NOMO-1 (cell line): ENCODE results near the gene GFRA3.
"Not testable (repeated sequence)": the region's sequence is repeated elsewhere in the genome, so short reads cannot be mapped to it uniquely, and the experiment has no call there.

Experiments used
- DNase-seq, 2 experiments: peaks; one replicate each; lab custom pipeline; 2025; ENCODE audit not compliant: unreplicated experiment in 2 of 2; lab: John Stamatoyannopoulos, UW

GFRA3 gene, protein sequence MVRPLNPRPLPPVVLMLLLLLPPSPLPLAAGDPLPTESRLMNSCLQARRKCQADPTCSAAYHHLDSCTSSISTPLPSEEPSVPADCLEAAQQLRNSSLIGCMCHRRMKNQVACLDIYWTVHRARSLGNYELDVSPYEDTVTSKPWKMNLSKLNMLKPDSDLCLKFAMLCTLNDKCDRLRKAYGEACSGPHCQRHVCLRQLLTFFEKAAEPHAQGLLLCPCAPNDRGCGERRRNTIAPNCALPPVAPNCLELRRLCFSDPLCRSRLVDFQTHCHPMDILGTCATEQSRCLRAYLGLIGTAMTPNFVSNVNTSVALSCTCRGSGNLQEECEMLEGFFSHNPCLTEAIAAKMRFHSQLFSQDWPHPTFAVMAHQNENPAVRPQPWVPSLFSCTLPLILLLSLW

DNA sequence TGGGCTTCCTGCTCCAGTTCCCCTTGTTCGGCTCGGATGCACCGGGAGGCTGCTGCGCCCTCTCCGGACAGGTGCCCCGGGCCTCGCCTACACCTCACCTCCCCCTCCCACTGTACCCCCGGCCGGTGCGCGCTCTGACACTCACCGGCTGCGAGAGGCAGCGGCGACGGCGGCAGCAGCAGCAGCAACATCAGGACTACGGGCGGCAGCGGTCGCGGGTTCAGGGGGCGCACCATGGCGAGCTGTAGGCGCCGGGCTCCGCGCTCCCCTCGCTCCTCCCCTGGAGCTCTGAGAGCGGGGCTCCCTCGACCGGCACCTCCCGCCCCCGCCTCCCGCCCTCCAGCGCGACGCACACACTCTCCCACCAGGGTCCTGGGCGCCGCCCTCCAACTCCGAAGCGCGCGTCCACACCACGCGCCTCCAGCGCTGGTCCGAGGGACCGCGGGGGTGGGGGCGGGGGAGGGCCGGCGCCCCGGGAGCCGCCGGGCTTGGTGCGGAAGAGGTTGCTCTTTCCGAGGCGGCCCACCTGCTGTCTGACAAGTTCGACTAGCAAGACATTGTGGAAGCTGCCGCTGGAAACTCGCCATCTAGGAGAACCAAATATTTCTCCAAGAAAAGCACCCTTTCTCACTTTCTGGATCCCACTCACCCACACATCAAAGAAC is at the start of gene GFRA3:
GFRA3 (minus strand) TSS at position 433 of the 665 bp plus-strand sequence; CDS start at position 236, 197 bp downstream.
- no peak for DNase-seq

DNA sequence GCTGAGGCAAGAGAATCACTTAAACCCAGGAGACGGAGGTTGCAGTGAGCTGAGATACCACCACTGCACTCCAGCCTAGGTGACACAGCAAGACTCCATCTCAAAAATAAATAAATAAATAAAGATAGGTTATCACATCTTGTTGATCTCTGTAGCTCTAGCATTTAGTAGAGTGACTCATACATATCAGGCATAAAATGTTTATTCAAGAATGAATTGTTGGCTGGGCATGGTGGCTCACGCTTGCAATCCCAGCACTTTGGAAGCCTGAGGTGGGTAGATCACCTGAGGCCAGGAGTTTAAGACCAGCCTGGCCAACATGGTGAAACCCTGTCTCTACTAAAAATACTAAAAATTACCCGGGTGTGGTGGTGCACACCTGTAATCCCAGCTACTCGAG is 43.8 kb upstream of the GFRA3 start:
- DNase-seq = not testable (repeated sequence)

DNA sequence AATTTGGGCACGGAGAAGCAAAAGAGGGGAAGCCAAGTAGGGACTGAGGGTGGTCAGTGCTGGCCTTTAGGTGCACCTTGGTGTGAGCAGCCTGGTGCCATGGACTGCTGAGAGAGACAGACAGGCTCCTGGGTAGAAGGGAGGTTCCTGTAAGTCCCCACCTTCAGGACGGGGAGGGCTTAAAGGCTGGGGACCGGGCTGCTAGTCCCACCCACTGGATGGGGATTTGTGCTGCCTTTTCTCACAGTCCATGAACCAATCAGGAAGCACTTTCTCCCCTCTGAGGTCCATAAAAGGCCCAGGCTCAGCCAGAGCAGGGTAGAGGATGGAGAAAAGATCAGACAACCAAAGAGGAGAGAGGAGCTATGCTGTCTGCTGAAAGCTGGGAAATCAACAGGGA is 41.9 kb upstream of the GFRA3 start:
- no peak for DNase-seq

DNA sequence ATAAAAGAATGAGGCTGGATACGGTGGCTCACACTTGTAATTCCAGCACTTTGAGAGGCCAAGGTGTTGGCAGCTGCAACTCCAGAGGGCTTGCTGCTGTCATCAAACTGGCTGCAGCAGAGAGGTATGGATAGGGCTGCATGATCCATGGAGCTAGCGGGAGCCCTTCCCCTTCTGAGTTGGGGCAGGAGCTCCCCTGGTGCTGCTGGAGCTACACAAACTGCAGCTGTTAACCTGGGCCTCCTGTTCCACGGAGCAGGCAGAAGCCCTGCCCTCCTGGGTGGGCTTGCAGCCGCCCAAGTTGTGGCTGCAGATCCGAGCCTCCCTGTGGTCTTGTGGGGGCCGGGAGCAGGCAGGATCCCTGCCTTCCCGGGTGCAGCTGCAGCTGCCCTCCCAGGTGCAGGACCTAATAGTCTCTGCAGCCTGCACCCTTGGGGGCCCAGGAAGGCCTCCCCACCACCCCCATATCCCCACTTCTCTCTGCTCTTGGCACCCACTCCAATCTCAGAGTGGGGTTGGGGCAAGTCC is 41.4 kb upstream of the GFRA3 start:
- DNase-seq = no peak

DNA sequence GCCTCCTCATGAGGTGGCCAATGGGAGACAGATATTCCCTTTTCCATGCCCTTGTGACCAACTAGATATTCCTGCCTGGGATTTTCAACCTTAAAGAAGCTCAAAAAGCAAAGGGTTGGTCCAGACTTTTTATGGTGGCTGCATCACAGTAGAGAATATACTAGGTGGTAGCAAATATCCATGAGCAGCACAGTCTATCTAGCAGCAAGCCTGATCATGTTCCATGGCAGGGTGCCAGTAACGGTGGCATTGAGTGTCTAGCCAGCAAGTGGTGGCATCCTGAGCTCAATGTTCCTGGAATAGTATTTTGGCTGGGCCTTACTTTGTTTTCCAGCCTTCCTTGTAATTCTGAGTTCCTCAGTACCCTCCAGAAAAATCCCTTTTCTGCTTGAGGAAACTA is 31.4 kb upstream of the GFRA3 start:
- DNase-seq = no peak

DNA sequence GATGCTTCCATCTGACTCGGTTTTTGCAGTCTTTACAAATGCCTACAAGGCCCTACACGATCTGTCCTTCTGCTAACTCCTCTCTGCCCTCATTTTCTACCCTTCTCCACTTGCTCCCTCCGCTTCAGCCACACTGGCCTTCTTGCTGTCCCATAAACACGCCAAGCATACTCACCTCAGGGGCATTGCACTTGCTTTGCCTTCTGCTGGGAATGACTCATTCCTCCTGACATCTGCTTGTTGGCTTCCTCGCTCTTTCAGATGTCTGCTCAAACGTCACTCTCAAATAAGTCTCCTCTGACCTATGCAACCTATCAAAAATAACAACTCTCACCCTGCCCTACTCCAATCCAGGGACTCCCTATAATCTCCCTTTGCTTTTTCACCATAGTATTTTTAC is 29.0 kb upstream of the GFRA3 start:
- no peak for DNase-seq

DNA sequence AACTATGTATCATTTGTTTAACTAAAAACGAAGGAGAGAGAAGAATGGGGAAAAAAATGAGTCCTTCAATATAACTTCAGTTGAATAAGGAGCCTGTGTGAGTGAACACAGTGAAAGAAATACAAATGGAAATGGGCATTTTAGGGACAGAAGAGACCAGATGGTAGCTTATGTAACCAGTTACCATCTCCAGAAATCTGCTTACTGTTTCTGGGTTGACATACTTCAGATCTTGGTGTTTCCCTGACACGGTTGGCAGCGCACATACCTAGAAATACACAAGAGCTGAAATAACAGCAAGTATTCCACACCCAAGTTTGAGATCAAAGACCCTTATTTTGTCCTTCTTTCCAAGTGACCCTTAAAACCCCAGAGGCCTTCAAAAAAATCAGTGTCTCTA is 14.9 kb upstream of the GFRA3 start:
- no peak for DNase-seq

DNA sequence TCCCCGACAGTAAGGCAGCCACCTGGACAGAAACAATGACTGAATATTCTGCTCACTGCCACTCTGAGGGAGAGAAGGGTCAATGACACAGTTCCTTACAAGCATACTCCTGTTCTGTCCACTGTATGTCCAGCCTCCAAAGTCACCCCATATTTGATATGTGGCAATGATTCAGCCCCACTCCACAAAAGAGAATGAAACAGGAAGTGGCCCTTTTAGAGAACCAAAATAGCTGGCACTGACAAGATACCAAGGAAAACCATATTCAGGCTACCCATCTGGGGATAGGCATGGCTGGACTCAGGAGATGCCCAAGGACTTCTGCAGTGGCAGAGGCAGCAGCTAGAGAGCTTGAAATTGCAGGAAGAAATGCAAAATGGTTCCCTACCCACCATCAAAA is 12.8 kb upstream of the GFRA3 start:
- peak; percentile 10 to 60 for DNase-seq

DNA sequence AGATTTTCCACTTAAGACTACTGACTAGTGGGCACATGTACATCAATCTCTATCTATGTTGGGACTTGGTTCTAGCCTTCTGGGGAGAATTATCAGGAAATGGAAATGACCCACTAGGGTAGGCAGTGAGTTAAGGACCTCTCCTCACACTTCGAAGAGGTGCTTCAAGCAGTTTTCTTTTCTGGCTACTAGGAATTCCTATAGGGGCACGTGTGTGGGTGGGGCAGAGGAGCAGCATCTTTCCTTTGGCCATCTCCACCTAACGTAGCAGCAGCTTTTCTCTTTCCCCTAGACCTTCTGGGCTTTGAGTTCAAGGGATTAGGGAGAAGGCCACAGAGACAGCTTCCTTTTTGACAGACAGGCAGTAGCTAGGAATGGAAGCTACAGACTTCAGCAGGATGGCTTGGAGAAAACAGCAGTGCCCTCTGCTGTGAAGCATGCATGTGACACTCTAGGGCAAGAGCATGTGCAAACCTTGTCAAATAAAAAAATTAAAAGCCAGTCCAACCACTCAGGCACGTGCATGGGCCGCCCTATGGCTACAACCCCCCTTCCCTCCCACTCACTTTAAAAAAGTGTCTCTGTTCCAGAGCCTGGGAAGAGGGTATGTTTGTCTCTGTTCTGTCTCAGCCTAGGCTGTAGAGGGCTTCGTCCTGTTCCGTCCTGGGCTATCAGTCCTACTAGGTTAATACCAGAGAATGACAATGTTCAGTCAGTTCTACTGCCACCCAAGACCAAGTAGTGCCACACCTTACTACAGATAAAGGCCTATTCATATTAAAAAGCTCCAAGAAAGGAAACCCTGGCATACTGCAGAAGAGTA is 8.7 kb upstream of the GFRA3 start:
- DNase-seq = peak; percentile 23 to 37

DNA sequence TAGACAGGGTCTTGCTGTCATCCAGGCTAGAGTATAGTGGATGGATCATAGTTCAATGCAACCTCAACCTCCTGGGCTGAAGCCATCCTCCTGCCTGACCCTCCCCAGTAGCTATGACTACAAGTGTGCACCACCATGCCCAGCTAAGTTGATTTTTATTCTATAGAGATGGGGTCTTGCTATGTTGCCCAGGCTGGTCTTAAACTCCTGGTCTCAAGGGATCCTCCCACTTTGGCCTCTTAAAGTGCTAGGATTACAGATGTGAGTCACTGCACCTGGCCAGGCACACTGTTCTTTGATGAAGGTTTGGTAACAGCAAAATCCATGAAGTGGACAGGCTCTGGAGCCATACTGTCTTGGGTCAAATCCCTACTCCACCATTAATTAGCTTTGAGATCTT is 6.5 kb upstream of the GFRA3 start:
- DNase-seq = no peak

DNA sequence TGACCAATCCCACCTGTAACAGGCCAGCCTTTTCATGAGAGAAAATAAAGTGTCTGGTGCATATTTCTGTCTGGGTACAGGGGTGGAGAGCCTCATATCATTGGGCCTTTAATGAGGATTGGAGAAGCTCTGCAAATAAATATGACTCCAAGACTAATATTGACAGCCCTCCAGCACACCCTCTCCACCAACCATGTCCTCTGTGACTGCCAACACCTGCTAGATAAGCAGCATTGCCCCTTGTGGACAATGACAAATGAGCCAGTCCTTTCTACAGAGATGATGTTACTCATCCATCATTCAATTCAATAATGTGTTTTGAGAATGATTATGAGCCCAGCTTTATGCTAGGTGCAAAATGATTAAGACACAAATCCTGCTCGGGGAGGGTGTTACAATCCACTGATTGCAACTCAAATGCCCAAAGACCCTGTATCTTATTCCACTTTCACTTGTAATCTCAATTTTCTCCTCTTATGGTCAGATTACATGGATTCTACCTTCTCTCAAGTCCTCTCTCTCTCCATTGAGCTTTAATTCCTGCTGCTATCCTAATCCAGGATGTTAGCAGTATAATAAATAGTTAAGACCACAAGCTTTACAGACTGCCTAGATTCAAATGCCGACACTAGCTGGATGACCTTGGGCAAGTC is 2.1 kb upstream of the GFRA3 start:
- DNase-seq = no peak

DNA sequence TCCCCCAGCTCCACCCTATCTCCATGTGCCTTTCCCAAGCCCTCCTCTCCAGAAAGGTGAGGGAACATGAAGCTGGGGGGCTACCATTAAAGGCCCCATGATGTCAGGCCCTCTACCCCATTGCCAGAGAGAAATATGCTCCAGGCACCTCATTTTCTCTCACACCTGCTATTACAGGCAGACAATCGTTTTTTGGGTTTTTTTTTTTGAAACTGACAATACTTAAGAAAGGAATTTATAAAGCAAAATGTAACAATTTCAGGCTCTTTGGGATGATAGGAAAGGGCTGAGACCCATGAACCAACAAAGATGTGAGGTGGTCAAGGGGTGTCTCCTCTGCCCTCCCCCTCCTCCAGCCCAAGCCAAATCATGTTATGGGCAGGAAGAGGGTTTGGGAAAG is 1.5 kb upstream of the GFRA3 start:
- DNase-seq = no peak

DNA sequence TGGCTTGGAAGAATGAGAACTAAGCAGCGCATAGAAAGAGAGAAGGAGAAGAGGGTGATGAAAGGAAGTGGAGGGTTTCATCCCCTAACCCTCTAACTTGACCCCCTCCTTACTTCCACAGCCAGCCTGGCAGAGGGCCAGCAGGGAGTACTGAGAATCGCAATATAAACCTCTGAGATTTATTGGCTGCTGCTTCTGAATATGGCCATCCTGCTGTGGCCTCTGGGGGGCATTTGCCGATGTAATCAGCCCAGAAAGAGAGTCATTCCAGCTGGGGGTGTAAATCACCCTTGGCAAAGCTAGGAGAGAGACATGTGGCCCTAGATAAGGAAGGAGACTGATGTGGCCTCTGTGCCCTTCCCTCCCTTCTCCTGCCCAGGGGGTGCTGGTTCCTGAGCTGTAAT is 960 bp upstream of the GFRA3 start:
- DNase-seq = no peak

DNA sequence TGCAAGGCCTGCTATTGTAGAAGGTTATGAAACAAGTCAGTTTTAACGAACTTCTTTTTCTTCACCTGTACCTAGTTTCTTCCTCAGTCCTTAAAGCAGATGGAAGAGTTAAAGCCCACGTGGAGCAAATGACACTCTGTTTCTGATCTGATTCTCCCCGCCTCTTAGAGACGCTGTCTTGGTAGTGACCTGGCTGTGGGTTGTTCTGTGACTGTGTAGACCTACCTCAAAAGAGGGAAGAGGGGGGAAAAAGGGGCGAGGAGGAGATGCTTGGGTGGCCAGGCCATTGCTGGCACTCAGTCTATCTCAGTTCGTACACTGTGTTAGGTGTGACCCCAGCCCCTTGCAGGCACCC is 610 bp downstream of the GFRA3 start:
- DNase-seq = no peak

DNA sequence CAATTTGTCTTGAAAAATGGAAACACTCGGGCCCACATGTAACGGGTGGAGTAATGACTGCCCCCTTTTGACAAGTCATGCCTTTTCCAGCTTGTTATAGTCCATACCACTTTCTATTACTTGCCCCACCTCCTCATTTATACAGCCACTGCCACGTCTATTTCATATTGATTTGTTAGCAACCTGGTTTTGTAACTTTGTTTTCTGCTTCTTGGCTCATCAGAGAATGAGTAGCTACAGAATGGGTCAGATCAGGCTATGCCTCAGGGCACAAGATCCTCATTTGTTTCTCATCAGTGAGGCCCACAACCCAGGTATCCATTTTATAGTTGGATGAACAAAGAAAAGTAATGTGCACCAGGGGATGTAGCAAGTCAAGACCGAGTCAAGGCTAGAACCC is 1.7 kb downstream of the GFRA3 start:
- DNase-seq = no peak

DNA sequence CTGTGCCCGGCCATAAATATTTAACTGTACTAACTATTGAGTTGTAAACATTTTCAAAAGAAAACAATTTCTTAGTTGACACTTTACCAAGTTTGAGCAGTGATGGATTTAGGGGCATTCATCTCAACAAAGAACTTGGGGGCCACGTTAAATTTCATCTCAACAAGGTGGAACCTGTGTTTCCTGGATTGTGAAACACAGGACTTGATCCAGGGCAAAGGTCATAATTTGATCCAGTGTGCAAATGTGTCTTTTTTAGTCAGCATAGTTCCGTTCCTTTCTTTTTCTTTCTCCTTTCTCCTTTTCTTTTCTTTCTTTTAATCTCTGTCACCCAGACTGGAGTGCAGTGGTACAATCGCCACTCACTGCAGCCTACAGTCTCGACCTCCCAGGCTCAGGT is 3.1 kb downstream of the GFRA3 start:
- no peak for DNase-seq

DNA sequence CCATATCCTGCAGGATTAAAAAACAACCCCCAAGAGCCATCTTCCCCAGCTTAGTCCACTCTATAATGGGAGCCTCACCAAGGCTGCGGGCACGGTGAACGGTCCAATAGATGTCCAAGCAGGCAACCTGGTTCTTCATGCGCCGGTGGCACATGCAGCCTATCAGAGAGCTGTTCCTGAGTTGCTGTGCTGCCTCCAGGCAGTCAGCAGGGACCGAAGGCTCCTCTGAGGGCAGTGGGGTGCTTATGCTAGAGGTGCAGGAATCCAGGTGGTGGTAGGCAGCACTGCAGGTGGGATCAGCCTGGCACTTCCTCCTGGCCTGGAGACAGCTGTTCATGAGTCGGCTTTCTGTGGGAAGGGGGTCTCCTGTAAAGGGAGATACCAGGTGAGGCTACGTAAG is 10.2 kb downstream of the GFRA3 start:
- no peak for DNase-seq

DNA sequence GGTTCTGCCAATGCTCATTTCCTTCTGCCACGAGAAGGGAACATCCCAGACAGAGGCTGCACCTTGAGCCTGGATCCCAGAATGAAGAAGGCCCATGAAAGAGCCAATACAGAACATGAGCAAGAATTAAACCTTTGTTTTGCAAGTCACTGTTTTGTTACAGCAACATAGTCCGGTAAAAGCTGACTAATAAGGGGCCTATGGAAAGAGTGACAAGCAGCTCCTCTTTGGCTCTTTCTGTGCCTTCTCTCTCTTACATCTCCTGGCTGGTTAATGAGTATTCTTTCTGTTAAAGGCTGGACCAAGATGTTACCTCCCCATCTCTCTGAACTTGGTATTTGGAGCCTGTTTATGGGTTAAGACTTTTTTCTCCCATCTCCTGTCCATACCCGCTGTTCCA is 10.8 kb downstream of the GFRA3 start:
- no peak for DNase-seq

DNA sequence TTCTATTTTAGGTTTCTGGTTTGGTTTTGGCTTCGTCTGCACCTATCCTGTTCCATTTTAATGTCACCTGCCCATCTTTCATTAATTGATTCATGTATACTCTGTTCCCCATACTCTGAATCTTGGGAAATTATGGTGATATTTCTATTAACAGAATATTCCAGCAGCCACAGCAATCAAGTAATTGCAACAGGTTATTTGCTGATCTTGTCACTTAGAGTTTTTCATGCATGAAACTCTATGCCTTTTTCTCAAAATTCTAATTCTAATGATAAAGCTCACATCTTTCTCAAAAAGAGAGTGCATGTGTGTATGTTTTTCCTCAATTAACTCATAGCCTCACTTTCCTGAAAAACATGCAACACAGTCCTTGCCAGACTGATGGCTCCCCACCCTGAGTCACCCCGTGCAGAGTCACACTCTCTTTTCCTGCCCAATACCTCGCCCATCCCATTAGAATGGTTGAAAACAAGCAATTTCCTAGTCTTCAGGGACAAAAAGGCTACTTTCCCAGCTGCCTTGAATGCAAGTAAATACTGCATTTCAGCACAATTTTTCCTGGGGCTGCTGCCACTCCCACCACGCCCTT is 15.6 kb downstream of the GFRA3 start:
- DNase-seq = no peak

DNA sequence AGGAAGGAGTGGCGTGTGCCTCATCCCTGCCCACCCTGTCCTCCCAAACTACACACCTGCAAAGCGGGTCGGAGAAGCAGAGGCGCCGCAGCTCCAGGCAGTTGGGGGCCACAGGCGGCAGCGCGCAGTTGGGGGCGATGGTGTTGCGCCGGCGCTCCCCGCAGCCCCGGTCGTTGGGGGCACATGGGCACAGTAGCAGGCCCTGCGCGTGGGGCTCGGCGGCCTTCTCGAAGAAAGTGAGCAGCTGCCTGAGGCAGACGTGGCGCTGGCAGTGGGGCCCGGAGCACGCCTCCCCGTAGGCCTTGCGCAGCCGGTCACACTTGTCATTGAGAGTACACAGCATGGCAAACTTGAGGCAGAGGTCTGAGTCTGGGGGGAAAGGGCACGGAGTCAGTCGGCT is 16.8 kb downstream of the GFRA3 start:
- DNase-seq = no peak

DNA sequence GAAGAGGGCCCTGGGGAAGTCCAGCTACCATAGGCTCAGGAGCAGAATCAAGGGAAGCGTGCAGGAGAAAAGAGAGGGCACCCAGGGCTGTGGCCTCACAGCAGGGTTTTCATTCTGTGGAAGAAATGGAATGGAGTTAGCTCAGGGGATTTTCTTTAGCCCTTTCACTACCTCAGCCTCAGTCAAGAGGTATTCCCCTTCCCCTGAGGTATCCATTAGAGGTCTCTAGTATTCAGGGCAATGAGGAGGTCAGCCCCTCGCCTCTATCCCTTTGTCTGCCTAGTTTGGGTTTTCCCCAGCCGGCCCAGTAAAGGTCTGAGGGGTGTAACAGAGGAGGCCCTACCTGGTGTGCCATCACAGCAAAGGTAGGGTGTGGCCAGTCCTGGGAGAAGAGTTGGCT is 21.5 kb downstream of the GFRA3 start:
- DNase-seq = no peak
